Upper lobe of left lung (tissue), 6 donors: ENCODE measurements around the gene CHM. TPM values are rescaled to one million over a fixed set of nuclear protein-coding genes. Genes with fewer than 3 reads are reported as not detected.

Source experiments
- ATAC-seq, 2 donors: fragments of 200-7000 bp; cut with Tn5 transposase; one replicate each; pipeline ENCODE4 v1.9.1; 2022; ENCODE audit warnings: mild to moderate bottlenecking in 2 of 2, moderate library complexity in 2 of 2; ENCODE audit not compliant: low FRiP score in 2 of 2
- DNase-seq, 2 donors: peaks; one replicate each; pipeline ENCODE4 v3.0.0-alpha.2; 2019 to 2020
- H3K27ac ChIP-seq, 4 donors: fragments of 200-600 bp; sonication (generic); one replicate each; pipeline ENCODE4 v1.5.1; 2016 to 2019
- H3K27me3 ChIP-seq, 4 donors: fragments of 200-600 bp; sonication (generic); one replicate each; pipeline ENCODE4 v1.5.1; 2017 to 2019
- H3K36me3 ChIP-seq, 4 donors: fragments of 200-600 bp; sonication (generic); one replicate each; pipeline ENCODE4 v1.5.1; 2016 to 2019
- H3K4me1 ChIP-seq, 4 donors: fragments of 200-600 bp; sonication (generic); one replicate each; pipeline ENCODE4 v1.5.1; 2018 to 2019
- H3K4me3 ChIP-seq, 4 donors: fragments of 200-600 bp; sonication (generic); one replicate each; pipeline ENCODE4 v1.5.1; 2017 to 2019; ENCODE audit warnings: mild to moderate bottlenecking in 2 of 4, moderate library complexity in 1 of 4
- H3K9me3 ChIP-seq, 4 donors: fragments of 200-600 bp; sonication (generic); one replicate each; pipeline ENCODE4 v1.5.1; 2018 to 2019
- CTCF ChIP-seq, 6 experiments: fragments of 450-650 bp in 4 of 6; fragments of 200-600 bp in 2 of 6; sonication (generic) in 2 of 6; IDR thresholded peaks; one replicate each; pipeline ENCODE4 v1.5.1; 2016 to 2019; ENCODE audit warnings: antibody characterized with exemption in 6 of 6
- EP300 ChIP-seq, 4 donors: sonication (generic); formaldehyde crosslinking; IDR thresholded peaks; one replicate each; pipeline ENCODE4 v1.5.1; 2017; ENCODE audit warnings: antibody characterized with exemption in 4 of 4, control low read depth in 2 of 4
- POLR2A ChIP-seq, 4 donors: fragments of 450-650 bp; IDR thresholded peaks; one replicate each; pipeline ENCODE4 v1.5.1; 2016 to 2017; ENCODE audit warnings: antibody characterized with exemption in 4 of 4, mild to moderate bottlenecking in 2 of 4
- POLR2AphosphoS5 ChIP-seq, 2 donors: sonication (generic); formaldehyde crosslinking; IDR thresholded peaks; one replicate each; pipeline ENCODE4 v1.5.1; 2017; ENCODE audit warnings: antibody characterized with exemption in 2 of 2
- WGBS, 2 donors: methylation state at CpG; one replicate each; pipeline ENCODE4 v1.1.5; 2017 to 2018; 5-methylcytosine and 5-hydroxymethylcytosine counted together
- total RNA-seq, 6 donors: library from RNA; depleted of rRNA in 4 of 6; stranded (reverse); fragments of >200 nt in 4 of 6; gene quantifications; one replicate each; pipeline versions ENCODE4 v1.1.0 to v1.2.1, GENCODE V29; 2016 to 2021
- donor health status: DM: no; HTN: no; CAD: no; lungs with moderate emphysema.
- donor health status: DM: no; HTN: yes; CAD: no; lungs with severe emphysema.

Gene CHM
- total RNA-seq, 6 donors from 2014 or later, result 14.7 to 28.6 (median 20.6) TPM

GRCh38 chrX:85996555-85996954 is 50.8 kb downstream of the CHM start:
- ATAC-seq (no peak), DNase-seq (no peak)
- no peaks in the 10 kb centered on the region for H3K4me1 ChIP-seq
- H3K27ac ChIP-seq, result no peak overlapping the region
- H3K4me3 ChIP-seq, result no peak overlapping the region
- no peaks in the 10 kb centered on the region for H3K36me3 ChIP-seq
- TF ChIP-seq POLR2AphosphoS5 (IDR thresholded peaks at IDR 0.05) (no peak), EP300 (IDR thresholded peaks at IDR 0.05) (no peak)
- no peaks in the 10 kb centered on the region for H3K27me3 ChIP-seq
- H3K9me3 ChIP-seq, result no peaks in the 10 kb centered on the region

GRCh38 chrX:85995641-85996040 is 51.7 kb downstream of the CHM start:
- Histone ChIP-seq H3K9me3 (no peaks in the 10 kb centered on the region), H3K27me3 (no peaks in the 10 kb centered on the region), H3K4me1 (no peaks in the 10 kb centered on the region), H3K27ac (no peak overlapping the region), H3K36me3 (no peaks in the 10 kb centered on the region), H3K4me3 (no peak overlapping the region)
- ATAC-seq, result no peak
- WGBS, 2 donors, result 89% methylated on average over 1 of the region's 1 CpG
- TF ChIP-seq POLR2A (IDR thresholded peaks at IDR 0.05), result no peak
- no peak for TF ChIP-seq EP300 (IDR thresholded peaks at IDR 0.05)
- TF ChIP-seq POLR2AphosphoS5 (IDR thresholded peaks at IDR 0.05), result no peak
- TF ChIP-seq CTCF (IDR thresholded peaks at IDR 0.05), result no peak
- DNase-seq, result no peak

GRCh38 chrX:85994797-85995196 is 52.6 kb downstream of the CHM start:
- H3K9me3 ChIP-seq, result no peaks in the 10 kb centered on the region
- no peak for TF ChIP-seq POLR2AphosphoS5 (IDR thresholded peaks at IDR 0.05)
- no peak for TF ChIP-seq POLR2A (IDR thresholded peaks at IDR 0.05)
- no peak for TF ChIP-seq EP300 (IDR thresholded peaks at IDR 0.05)
- TF ChIP-seq CTCF (IDR thresholded peaks at IDR 0.05), result no peak
- no peak overlapping the region for H3K27ac ChIP-seq
- DNase-seq, result no peak
- no peak overlapping the region for H3K4me3 ChIP-seq
- no peaks in the 10 kb centered on the region for H3K36me3 ChIP-seq
- H3K27me3 ChIP-seq, result no peaks in the 10 kb centered on the region
- no peaks in the 10 kb centered on the region for H3K4me1 ChIP-seq
- ATAC-seq, result no peak
- WGBS, 2 donors, result 57 to 71% methylated on average over 1 of the region's 1 CpG

- Histone ChIP-seq H3K4me3 (no peak overlapping the region), H3K36me3 (no peaks in the 10 kb centered on the region), H3K27ac (no peak overlapping the region), H3K4me1 (no peaks in the 10 kb centered on the region), H3K27me3 (no peaks in the 10 kb centered on the region), H3K9me3 (no peaks in the 10 kb centered on the region)
- WGBS, 2 donors, result 59 to 74% methylated on average over 2 of the region's 2 CpGs
- DNase-seq, result no peak
- ATAC-seq, result no peak
- no peak for TF ChIP-seq EP300 (IDR thresholded peaks at IDR 0.05)
- TF ChIP-seq POLR2AphosphoS5 (IDR thresholded peaks at IDR 0.05), result no peak
- no peak for TF ChIP-seq CTCF (IDR thresholded peaks at IDR 0.05)
- no peak for TF ChIP-seq POLR2A (IDR thresholded peaks at IDR 0.05)
Observed at GRCh38 chrX:85994228-85994627, 53.1 kb downstream of the CHM start.

- no peaks in the 10 kb centered on the region for H3K9me3 ChIP-seq
- ATAC-seq (no peak), DNase-seq (no peak)
- no peaks in the 10 kb centered on the region for H3K4me1 ChIP-seq
- no peaks in the 10 kb centered on the region for H3K36me3 ChIP-seq
- TF ChIP-seq CTCF (IDR thresholded peaks at IDR 0.05), result no peak
- TF ChIP-seq POLR2AphosphoS5 (IDR thresholded peaks at IDR 0.05), result no peak
- TF ChIP-seq EP300 (IDR thresholded peaks at IDR 0.05), result no peak
- no peak for TF ChIP-seq POLR2A (IDR thresholded peaks at IDR 0.05)
- no peak overlapping the region for H3K4me3 ChIP-seq
- no peak overlapping the region for H3K27ac ChIP-seq
- 64 to 74% methylated on average over 2 of the region's 2 CpGs for WGBS, 2 donors
- H3K27me3 ChIP-seq, result no peaks in the 10 kb centered on the region
Observed at GRCh38 chrX:85993539-85994197, 53.7 kb downstream of the CHM start.
